MM.1S (cell line): ENCODE data around the gene SLC38A11.

ENCODE experiments used
- EZH2phosphoT487 ChIP-seq: fragments of 300-600 bp; sonication (generic); IDR thresholded peaks from 2 replicates; pipeline ENCODE4 v1.6.1; 2018; ENCODE audit warnings: antibody characterized with exemption, low read length
- TF ChIP-seq, protein P1 (sequence below): fragments of 300-600 bp; sonication (generic); IDR thresholded peaks from 2 replicates; pipeline ENCODE4 v1.5.1; 2016; ENCODE audit warnings: antibody characterized with exemption, low read length, mixed read lengths

DNA sequence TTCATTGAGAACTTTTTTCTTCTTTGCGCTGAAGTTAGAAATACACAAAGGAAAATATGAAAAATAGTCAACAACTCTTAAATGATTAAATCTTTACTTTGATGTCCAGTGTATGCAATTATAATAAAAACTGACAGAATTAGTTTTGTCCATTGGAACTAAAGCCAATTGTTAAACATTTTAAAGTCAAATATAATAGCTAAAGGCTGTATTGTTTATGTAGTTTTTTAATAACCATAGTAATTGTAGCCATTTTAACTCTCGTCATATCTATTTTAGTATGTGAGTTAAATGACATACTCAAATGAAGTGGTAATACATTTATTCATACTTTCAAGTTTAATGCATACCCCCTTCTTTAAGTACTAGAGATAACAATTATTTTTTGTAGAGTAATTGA lies 109.0 kb downstream of the SLC38A11 start:
- TF ChIP-seq, protein P1, sequence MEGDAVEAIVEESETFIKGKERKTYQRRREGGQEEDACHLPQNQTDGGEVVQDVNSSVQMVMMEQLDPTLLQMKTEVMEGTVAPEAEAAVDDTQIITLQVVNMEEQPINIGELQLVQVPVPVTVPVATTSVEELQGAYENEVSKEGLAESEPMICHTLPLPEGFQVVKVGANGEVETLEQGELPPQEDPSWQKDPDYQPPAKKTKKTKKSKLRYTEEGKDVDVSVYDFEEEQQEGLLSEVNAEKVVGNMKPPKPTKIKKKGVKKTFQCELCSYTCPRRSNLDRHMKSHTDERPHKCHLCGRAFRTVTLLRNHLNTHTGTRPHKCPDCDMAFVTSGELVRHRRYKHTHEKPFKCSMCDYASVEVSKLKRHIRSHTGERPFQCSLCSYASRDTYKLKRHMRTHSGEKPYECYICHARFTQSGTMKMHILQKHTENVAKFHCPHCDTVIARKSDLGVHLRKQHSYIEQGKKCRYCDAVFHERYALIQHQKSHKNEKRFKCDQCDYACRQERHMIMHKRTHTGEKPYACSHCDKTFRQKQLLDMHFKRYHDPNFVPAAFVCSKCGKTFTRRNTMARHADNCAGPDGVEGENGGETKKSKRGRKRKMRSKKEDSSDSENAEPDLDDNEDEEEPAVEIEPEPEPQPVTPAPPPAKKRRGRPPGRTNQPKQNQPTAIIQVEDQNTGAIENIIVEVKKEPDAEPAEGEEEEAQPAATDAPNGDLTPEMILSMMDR, result no peak
- TF ChIP-seq EZH2phosphoT487, result no peak
